Upper lobe of left lung (tissue), 6 donors: Measurements from ENCODE around the gene ZNF280A. TPM values are rescaled to one million over a fixed set of nuclear protein-coding genes. Genes with fewer than 3 reads are reported as not detected.
A peak's percentile ranks its signal among the peaks of the same experiment; 100 is the strongest.

Source experiments
- ATAC-seq, 2 donors: fragments of 200-7000 bp; cut with Tn5 transposase; one replicate each; pipeline ENCODE4 v1.9.1; 2022; ENCODE audit warnings: mild to moderate bottlenecking in 2 of 2, moderate library complexity in 2 of 2; ENCODE audit not compliant: low FRiP score in 2 of 2
- DNase-seq, 2 donors: peaks; one replicate each; pipeline ENCODE4 v3.0.0-alpha.2; 2019 to 2020
- H3K27ac ChIP-seq, 4 donors: fragments of 200-600 bp; sonication (generic); one replicate each; pipeline ENCODE4 v1.5.1; 2016 to 2019
- H3K27me3 ChIP-seq, 4 donors: fragments of 200-600 bp; sonication (generic); one replicate each; pipeline ENCODE4 v1.5.1; 2017 to 2019
- H3K36me3 ChIP-seq, 4 donors: fragments of 200-600 bp; sonication (generic); one replicate each; pipeline ENCODE4 v1.5.1; 2016 to 2019
- H3K4me1 ChIP-seq, 4 donors: fragments of 200-600 bp; sonication (generic); one replicate each; pipeline ENCODE4 v1.5.1; 2018 to 2019
- H3K4me3 ChIP-seq, 4 donors: fragments of 200-600 bp; sonication (generic); one replicate each; pipeline ENCODE4 v1.5.1; 2017 to 2019; ENCODE audit warnings: mild to moderate bottlenecking in 2 of 4, moderate library complexity in 1 of 4
- H3K9me3 ChIP-seq, 4 donors: fragments of 200-600 bp; sonication (generic); one replicate each; pipeline ENCODE4 v1.5.1; 2018 to 2019
- CTCF ChIP-seq, 6 experiments: fragments of 450-650 bp in 4 of 6; fragments of 200-600 bp in 2 of 6; sonication (generic) in 2 of 6; IDR thresholded peaks; one replicate each; pipeline ENCODE4 v1.5.1; 2016 to 2019; ENCODE audit warnings: antibody characterized with exemption in 6 of 6
- EP300 ChIP-seq, 4 donors: sonication (generic); formaldehyde crosslinking; IDR thresholded peaks; one replicate each; pipeline ENCODE4 v1.5.1; 2017; ENCODE audit warnings: antibody characterized with exemption in 4 of 4, control low read depth in 2 of 4
- POLR2A ChIP-seq, 4 donors: fragments of 450-650 bp; IDR thresholded peaks; one replicate each; pipeline ENCODE4 v1.5.1; 2016 to 2017; ENCODE audit warnings: antibody characterized with exemption in 4 of 4, mild to moderate bottlenecking in 2 of 4
- POLR2AphosphoS5 ChIP-seq, 2 donors: sonication (generic); formaldehyde crosslinking; IDR thresholded peaks; one replicate each; pipeline ENCODE4 v1.5.1; 2017; ENCODE audit warnings: antibody characterized with exemption in 2 of 2
- WGBS, 2 donors: methylation state at CpG; one replicate each; pipeline ENCODE4 v1.1.5; 2017 to 2018; 5-methylcytosine and 5-hydroxymethylcytosine counted together
- total RNA-seq, 6 donors: library from RNA; depleted of rRNA in 4 of 6; stranded (reverse); fragments of >200 nt in 4 of 6; gene quantifications; one replicate each; pipeline versions ENCODE4 v1.1.0 to v1.2.1, GENCODE V29; 2016 to 2021
- donor health status: DM: no; HTN: no; CAD: no; lungs with moderate emphysema.
- donor health status: DM: no; HTN: yes; CAD: no; lungs with severe emphysema.

The ZNF280A gene
- not detected for total RNA-seq

- Histone ChIP-seq H3K4me1 (no peaks in the 10 kb centered on the region), H3K4me3 (no peak within 1 kb of the TSS), H3K27ac (no peak within 1 kb of the TSS), H3K27me3 (no peaks in the 10 kb centered on the region), H3K9me3 (no peaks in the 10 kb centered on the region), H3K36me3 (no peaks in the 10 kb centered on the region)
- WGBS, 2 donors, result 76% methylated on average over 12 of the region's 12 CpGs
- DNase-seq, result no peak
- peak in 1 of 2 donors; percentile 34 for ATAC-seq
- TF ChIP-seq POLR2A (IDR thresholded peaks at IDR 0.05), result no peak
- no peak for TF ChIP-seq CTCF (IDR thresholded peaks at IDR 0.05)
- TF ChIP-seq EP300 (IDR thresholded peaks at IDR 0.05), result no peak
- no peak for TF ChIP-seq POLR2AphosphoS5 (IDR thresholded peaks at IDR 0.05)
Measured at GRCh38 chr22:22520020-22520656, at the start of gene ZNF280A. ZNF280A (minus strand) TSS chr22:22520270; CDS start chr22:22515630, 4,640 bp downstream.

- TF ChIP-seq EP300 (IDR thresholded peaks at IDR 0.05), result no peak
- no peak for TF ChIP-seq CTCF (IDR thresholded peaks at IDR 0.05)
- no peak for TF ChIP-seq POLR2A (IDR thresholded peaks at IDR 0.05)
- no peak for TF ChIP-seq POLR2AphosphoS5 (IDR thresholded peaks at IDR 0.05)
- Histone ChIP-seq H3K36me3 (no peaks in the 10 kb centered on the region), H3K27ac (no peak overlapping the region), H3K4me1 (no peaks in the 10 kb centered on the region), H3K27me3 (no peaks in the 10 kb centered on the region), H3K9me3 (no peaks in the 10 kb centered on the region), H3K4me3 (no peak overlapping the region)
- ATAC-seq (no peak), DNase-seq (no peak)
- 84 to 95% methylated on average over 4 to 5 of the region's 5 CpGs for WGBS, 2 donors
Measured at GRCh38 chr22:22569218-22569617, 49.1 kb upstream of the ZNF280A start.

- Histone ChIP-seq H3K36me3 (no peaks in the 10 kb centered on the region), H3K27ac (no peak overlapping the region), H3K27me3 (no peaks in the 10 kb centered on the region), H3K4me1 (no peaks in the 10 kb centered on the region), H3K4me3 (no peak overlapping the region), H3K9me3 (no peaks in the 10 kb centered on the region)
- ATAC-seq, result no peak
- no peak for TF ChIP-seq POLR2A (IDR thresholded peaks at IDR 0.05)
- no peak for TF ChIP-seq EP300 (IDR thresholded peaks at IDR 0.05)
- TF ChIP-seq CTCF (IDR thresholded peaks at IDR 0.05), result no peak
- TF ChIP-seq POLR2AphosphoS5 (IDR thresholded peaks at IDR 0.05), result no peak
- no peak for DNase-seq
- WGBS, 2 donors, result 92 to 97% methylated on average over 2 of the region's 2 CpGs
Measured at GRCh38 chr22:22565981-22566380, 45.9 kb upstream of the ZNF280A start.

- ATAC-seq (peak in 1 of 2 donors; percentile 58), DNase-seq (peak in 1 of 2 donors; percentile 85)
- no peaks in the 10 kb centered on the region for H3K36me3 ChIP-seq
- TF ChIP-seq EP300 (IDR thresholded peaks at IDR 0.05) (no peak), POLR2AphosphoS5 (IDR thresholded peaks at IDR 0.05) (no peak), CTCF (IDR thresholded peaks at IDR 0.05) (peak in 4 of 6 experiments; percentile 18 to 52 (median 30)), POLR2A (IDR thresholded peaks at IDR 0.05) (no peak)
- H3K4me1 ChIP-seq, result no peaks in the 10 kb centered on the region
- no peaks in the 10 kb centered on the region for H3K9me3 ChIP-seq
- H3K27ac ChIP-seq, result no peak within 1 kb of the TSS
- 63 to 64% methylated on average over 27 to 30 of the region's 32 CpGs for WGBS, 2 donors
- no peaks in the 10 kb centered on the region for H3K27me3 ChIP-seq
- no peak within 1 kb of the TSS for H3K4me3 ChIP-seq
Measured at GRCh38 chr22:22558972-22559603, 39.0 kb upstream of the ZNF280A start, which contains the start of gene PRAME. PRAME (minus strand) TSS chr22:22559265; CDS start chr22:22556832, 2,433 bp downstream.
